OCI-LY1 (cell line): Measurements from ENCODE around the gene VRTN.

Experiments used
- CTCF ChIP-seq: fragments of 200-600 bp; sonication (generic), shearing (Covaris generic); IDR thresholded peaks from 2 replicates; pipeline ENCODE4 v1.5.1; 2017; ENCODE audit warnings: mild to moderate bottlenecking, antibody characterized with exemption, low read length, moderate library complexity, mixed read lengths
- EZH2 ChIP-seq: fragments of 200-600 bp; sonication (generic), shearing (Covaris generic); IDR thresholded peaks from 2 replicates; pipeline ENCODE4 v1.8.0; 2017; ENCODE audit warnings: borderline replicate concordance, mixed run types, mild to moderate bottlenecking, antibody characterized with exemption, low read length, moderate library complexity, mixed read lengths

GRCh38 chr14:74364271-74364880 is 16.1 kb downstream of the VRTN start:
- no peak for TF ChIP-seq CTCF
- TF ChIP-seq EZH2 = no peak
